GM12878 (cell line): ENCODE results near the gene FAM193B.

Experiments used
- CHD2 ChIP-seq: IDR thresholded peaks from 2 replicates; pipeline ENCODE4 v1.6.1; 2011; ENCODE audit warnings: low read depth, low read length, improper control_type of control experiment, borderline replicate concordance
- TF ChIP-seq, protein P1 (sequence below): fragments of 450-650 bp; IDR thresholded peaks from 2 replicates; pipeline ENCODE4 v1.6.1; 2016; ENCODE audit warnings: mild to moderate bottlenecking
- TF ChIP-seq, protein P2 (sequence below), 3 experiments: IDR thresholded peaks in 2 of 3; conservative IDR thresholded peaks in 1 of 3; 2 replicates each; pipeline ENCODE4 v1.5.1; 2011; ENCODE audit warnings: low read depth in 3 of 3, low read length in 3 of 3, mild to moderate bottlenecking in 3 of 3, control low read depth in 2 of 3, moderate library complexity in 2 of 3, inconsistent platforms in 1 of 3, mixed read lengths in 1 of 3; ENCODE audit not compliant: control insufficient read depth in 2 of 3, insufficient read depth in 1 of 3; ENCODE audit errors: extremely low read depth in 1 of 3

DNA sequence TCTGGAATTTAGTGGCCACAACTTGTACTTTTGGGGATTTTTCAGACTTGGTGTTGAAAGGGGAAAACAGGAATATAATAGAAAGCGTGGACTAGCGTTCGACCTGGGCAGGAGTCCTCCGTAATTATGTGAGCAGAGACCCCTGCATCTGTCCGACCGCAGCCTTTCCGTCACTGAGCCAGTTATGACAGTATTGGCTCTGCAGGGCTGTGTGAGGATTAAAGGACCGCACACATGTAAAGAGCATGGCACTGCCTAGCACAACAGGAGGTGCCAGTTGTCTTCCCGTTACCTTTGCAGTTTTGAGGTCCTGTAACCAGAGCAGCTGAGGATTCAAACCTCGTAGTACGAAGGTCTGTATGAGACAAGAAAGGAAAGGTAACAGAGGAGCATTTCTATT lies 46.8 kb upstream of the FAM193B start:
- TF ChIP-seq, protein P1, sequence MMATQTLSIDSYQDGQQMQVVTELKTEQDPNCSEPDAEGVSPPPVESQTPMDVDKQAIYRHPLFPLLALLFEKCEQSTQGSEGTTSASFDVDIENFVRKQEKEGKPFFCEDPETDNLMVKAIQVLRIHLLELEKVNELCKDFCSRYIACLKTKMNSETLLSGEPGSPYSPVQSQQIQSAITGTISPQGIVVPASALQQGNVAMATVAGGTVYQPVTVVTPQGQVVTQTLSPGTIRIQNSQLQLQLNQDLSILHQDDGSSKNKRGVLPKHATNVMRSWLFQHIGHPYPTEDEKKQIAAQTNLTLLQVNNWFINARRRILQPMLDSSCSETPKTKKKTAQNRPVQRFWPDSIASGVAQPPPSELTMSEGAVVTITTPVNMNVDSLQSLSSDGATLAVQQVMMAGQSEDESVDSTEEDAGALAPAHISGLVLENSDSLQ: no peak
- TF ChIP-seq CHD2: no peak
- TF ChIP-seq, protein P2, sequence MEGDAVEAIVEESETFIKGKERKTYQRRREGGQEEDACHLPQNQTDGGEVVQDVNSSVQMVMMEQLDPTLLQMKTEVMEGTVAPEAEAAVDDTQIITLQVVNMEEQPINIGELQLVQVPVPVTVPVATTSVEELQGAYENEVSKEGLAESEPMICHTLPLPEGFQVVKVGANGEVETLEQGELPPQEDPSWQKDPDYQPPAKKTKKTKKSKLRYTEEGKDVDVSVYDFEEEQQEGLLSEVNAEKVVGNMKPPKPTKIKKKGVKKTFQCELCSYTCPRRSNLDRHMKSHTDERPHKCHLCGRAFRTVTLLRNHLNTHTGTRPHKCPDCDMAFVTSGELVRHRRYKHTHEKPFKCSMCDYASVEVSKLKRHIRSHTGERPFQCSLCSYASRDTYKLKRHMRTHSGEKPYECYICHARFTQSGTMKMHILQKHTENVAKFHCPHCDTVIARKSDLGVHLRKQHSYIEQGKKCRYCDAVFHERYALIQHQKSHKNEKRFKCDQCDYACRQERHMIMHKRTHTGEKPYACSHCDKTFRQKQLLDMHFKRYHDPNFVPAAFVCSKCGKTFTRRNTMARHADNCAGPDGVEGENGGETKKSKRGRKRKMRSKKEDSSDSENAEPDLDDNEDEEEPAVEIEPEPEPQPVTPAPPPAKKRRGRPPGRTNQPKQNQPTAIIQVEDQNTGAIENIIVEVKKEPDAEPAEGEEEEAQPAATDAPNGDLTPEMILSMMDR (IDR thresholded peaks at IDR 0.05 in 2 of 3, conservative IDR thresholded peaks at IDR 0.05 in 1 of 3; ENCODE audit: control insufficient read depth in 2 of 3, extremely low read depth in 1 of 3, insufficient read depth in 1 of 3, low read depth in 3 of 3, low read length in 3 of 3): no peak
